ENCODE measurements around the gene NDUFB6.

The NDUFB6 gene

DNA sequence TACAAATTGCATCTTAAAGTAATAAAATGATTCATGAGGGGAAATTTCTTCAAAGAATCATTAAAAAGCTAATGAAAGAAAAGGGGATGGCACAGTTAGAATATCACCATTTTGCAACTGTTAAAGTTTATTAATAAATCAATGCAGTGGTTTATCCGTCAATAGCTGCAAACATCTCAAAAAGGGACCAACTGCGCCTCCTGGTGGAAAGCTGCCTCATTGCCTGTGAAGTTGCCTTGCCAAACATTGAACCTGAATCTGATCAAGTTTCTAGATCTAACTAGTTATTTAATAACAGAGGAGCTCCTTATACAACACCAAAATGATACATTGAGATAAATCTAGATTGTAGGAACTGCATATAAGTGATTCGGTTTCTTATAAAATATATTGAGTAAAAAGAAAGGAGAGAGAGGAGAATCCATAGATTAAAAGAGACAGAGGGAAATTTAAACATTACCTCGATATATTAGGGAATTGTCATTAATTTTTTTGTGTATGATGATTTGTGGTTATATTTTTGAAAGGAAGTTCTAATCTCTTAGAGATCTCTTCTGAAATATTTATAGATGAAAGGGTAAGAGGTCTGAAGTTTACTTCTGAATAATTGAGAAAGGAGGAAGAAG is 6.9 kb upstream of the NDUFB6 start:
- Histone ChIP-seq H3K4me3 (ENCODE audit: severe bottlenecking) (no peak overlapping the region), H3K4me1 (ENCODE audit: insufficient read depth, poor library complexity, severe bottlenecking) (no peaks in the 10 kb centered on the region), H3K36me3 (ENCODE audit: low read depth) (no peaks in the 10 kb centered on the region), H3K27ac (ENCODE audit: poor library complexity, severe bottlenecking) (no peak overlapping the region), H3K9me3 (ENCODE audit: severe bottlenecking) (no peaks in the 10 kb centered on the region), H3K27me3 (ENCODE audit: insufficient read depth, poor library complexity, severe bottlenecking) (no peaks in the 10 kb centered on the region)
- TF ChIP-seq CTCF (IDR thresholded peaks at IDR 0.05; ENCODE audit: poor library complexity, severe bottlenecking), result peak; percentile 96
- DNase-seq (ENCODE audit: low spot score) (no peak), ATAC-seq (ENCODE audit: low read depth) (no peak)

DNA sequence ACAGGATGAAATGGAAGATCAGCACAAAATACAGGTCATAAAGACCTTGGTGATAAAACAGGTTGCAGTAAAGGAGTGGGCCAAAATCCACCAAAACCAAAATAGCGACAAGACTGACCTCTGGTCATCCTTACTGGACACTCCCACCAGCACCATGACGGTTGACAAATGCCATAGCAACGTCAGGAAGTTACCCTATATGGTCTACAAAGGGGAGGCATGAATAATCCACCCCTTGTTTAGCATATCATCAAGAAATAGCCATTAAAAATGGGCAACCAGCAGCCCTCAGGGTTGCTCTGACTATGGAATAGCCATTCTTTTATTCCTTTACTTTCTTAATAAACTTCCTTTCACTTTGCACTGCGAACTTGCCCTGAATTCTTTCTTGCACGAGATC is 6.0 kb upstream of the NDUFB6 start:
- no peak for DNase-seq (ENCODE audit: low spot score)
- Histone ChIP-seq H3K4me3 (ENCODE audit: severe bottlenecking) (no peak overlapping the region), H3K4me1 (ENCODE audit: insufficient read depth, poor library complexity, severe bottlenecking) (no peaks in the 10 kb centered on the region), H3K27me3 (ENCODE audit: insufficient read depth, poor library complexity, severe bottlenecking) (no peaks in the 10 kb centered on the region), H3K27ac (ENCODE audit: poor library complexity, severe bottlenecking) (no peak overlapping the region), H3K9me3 (ENCODE audit: severe bottlenecking) (no peaks in the 10 kb centered on the region), H3K36me3 (ENCODE audit: low read depth) (no peaks in the 10 kb centered on the region)
- TF ChIP-seq CTCF (IDR thresholded peaks at IDR 0.05; ENCODE audit: poor library complexity, severe bottlenecking), result no peak
- no peak for ATAC-seq (ENCODE audit: low read depth)

GRCh38 chr9:32577316-32577715 is 4.4 kb upstream of the NDUFB6 start:
- no peak for DNase-seq (ENCODE audit: low spot score)
- no peaks in the 10 kb centered on the region for H3K36me3 ChIP-seq (ENCODE audit: low read depth)
- no peaks in the 10 kb centered on the region for H3K27me3 ChIP-seq (ENCODE audit: insufficient read depth, poor library complexity, severe bottlenecking)
- peaks cover 4% of the 10 kb centered on the region for H3K4me1 ChIP-seq (ENCODE audit: insufficient read depth, poor library complexity, severe bottlenecking)
- ATAC-seq (ENCODE audit: low read depth), result no peak
- no peaks in the 10 kb centered on the region for H3K9me3 ChIP-seq (ENCODE audit: severe bottlenecking)
- no peak overlapping the region for H3K4me3 ChIP-seq (ENCODE audit: severe bottlenecking)
- no peak overlapping the region for H3K27ac ChIP-seq (ENCODE audit: poor library complexity, severe bottlenecking)
- no peak for TF ChIP-seq CTCF (IDR thresholded peaks at IDR 0.05; ENCODE audit: poor library complexity, severe bottlenecking)

DNA sequence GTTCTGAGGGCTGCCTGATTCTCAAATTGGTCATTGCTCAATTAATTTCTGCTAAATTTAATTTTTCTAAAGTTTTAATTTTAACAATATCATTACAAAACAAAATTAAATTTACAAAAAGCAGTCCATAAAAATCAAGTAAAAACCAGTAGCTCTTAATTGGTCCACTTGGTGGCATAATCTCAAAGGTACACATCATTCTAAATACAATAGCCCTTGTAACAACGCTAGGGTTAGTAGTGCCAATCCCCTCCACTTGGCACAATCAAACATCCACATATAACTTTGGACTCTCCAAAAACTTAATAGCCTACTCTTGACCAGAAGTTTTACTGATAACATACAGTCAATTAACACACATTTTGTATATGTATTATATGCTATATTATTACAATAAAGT is 1.9 kb upstream of the NDUFB6 start:
- Histone ChIP-seq H3K27ac (ENCODE audit: poor library complexity, severe bottlenecking) (no peak overlapping the region), H3K27me3 (ENCODE audit: insufficient read depth, poor library complexity, severe bottlenecking) (no peaks in the 10 kb centered on the region), H3K9me3 (ENCODE audit: severe bottlenecking) (no peaks in the 10 kb centered on the region), H3K4me1 (ENCODE audit: insufficient read depth, poor library complexity, severe bottlenecking) (peaks cover 14% of the 10 kb centered on the region), H3K4me3 (ENCODE audit: severe bottlenecking) (no peak overlapping the region), H3K36me3 (ENCODE audit: low read depth) (peaks cover 19% of the 10 kb centered on the region)
- ATAC-seq (ENCODE audit: low read depth), result no peak
- DNase-seq (ENCODE audit: low spot score), result no peak
- no peak for TF ChIP-seq CTCF (IDR thresholded peaks at IDR 0.05; ENCODE audit: poor library complexity, severe bottlenecking)

GRCh38 chr9:32573821-32574220 is 862 bp upstream of the NDUFB6 start:
- no peak for TF ChIP-seq CTCF (IDR thresholded peaks at IDR 0.05; ENCODE audit: poor library complexity, severe bottlenecking)
- no peak overlapping the region for H3K4me3 ChIP-seq (ENCODE audit: severe bottlenecking)
- no peaks in the 10 kb centered on the region for H3K27me3 ChIP-seq (ENCODE audit: insufficient read depth, poor library complexity, severe bottlenecking)
- peaks cover 14% of the 10 kb centered on the region for H3K4me1 ChIP-seq (ENCODE audit: insufficient read depth, poor library complexity, severe bottlenecking)
- no peak for DNase-seq (ENCODE audit: low spot score)
- ATAC-seq (ENCODE audit: low read depth), result no peak
- H3K27ac ChIP-seq (ENCODE audit: poor library complexity, severe bottlenecking), result no peak overlapping the region
- peaks cover 25% of the 10 kb centered on the region for H3K36me3 ChIP-seq (ENCODE audit: low read depth)
- H3K9me3 ChIP-seq (ENCODE audit: severe bottlenecking), result no peaks in the 10 kb centered on the region
